HEK293 (cell line): ENCODE data around the gene DCHS1.

ENCODE experiments used
- BCL11B ChIP-seq: fragments of 450-650 bp; formaldehyde crosslinking; IDR thresholded peaks from 2 replicates; pipeline ENCODE4 v1.5.1; 2016; ENCODE audit warnings: low read depth, missing biosample characterization, missing genetic modification characterization
- EGR2 ChIP-seq: fragments of 450-650 bp; formaldehyde crosslinking; IDR thresholded peaks from 2 replicates; pipeline ENCODE4 v1.5.1; 2016; ENCODE audit warnings: low read depth, missing biosample characterization, missing genetic modification characterization
- GLI4 ChIP-seq: fragments of 450-650 bp; formaldehyde crosslinking; IDR thresholded peaks from 2 replicates; pipeline ENCODE4 v1.5.1; 2016; ENCODE audit warnings: missing biosample characterization, missing genetic modification characterization
- KLF16 ChIP-seq: fragments of 450-650 bp; formaldehyde crosslinking; IDR thresholded peaks from 2 replicates; pipeline ENCODE4 v1.5.1; 2017; ENCODE audit warnings: missing biosample characterization, missing genetic modification characterization
- KLF8 ChIP-seq: fragments of 450-650 bp; formaldehyde crosslinking; IDR thresholded peaks from 2 replicates; pipeline ENCODE4 v1.5.1; 2016; ENCODE audit warnings: missing biosample characterization, missing genetic modification characterization
- KLF9 ChIP-seq: fragments of 450-650 bp; formaldehyde crosslinking; IDR thresholded peaks from 2 replicates; pipeline ENCODE4 v1.5.1; 2016; ENCODE audit warnings: missing biosample characterization, missing genetic modification characterization, low read depth
- MEIS1 ChIP-seq: sonication (generic); formaldehyde crosslinking; IDR thresholded peaks from 2 replicates; pipeline ENCODE4 v1.8.1; 2022; ENCODE audit warnings: missing genetic modification reagents, mild to moderate bottlenecking, borderline replicate concordance
- REPIN1 ChIP-seq: fragments of 450-650 bp; formaldehyde crosslinking; IDR thresholded peaks from 2 replicates; pipeline ENCODE4 v1.5.1; 2017; ENCODE audit warnings: missing biosample characterization, missing genetic modification characterization, low read depth
- SP3 ChIP-seq: fragments of 450-650 bp; formaldehyde crosslinking; IDR thresholded peaks from 2 replicates; pipeline ENCODE4 v1.5.1; 2016; ENCODE audit warnings: missing biosample characterization, missing genetic modification characterization
- WT1 ChIP-seq: fragments of 450-650 bp; formaldehyde crosslinking; IDR thresholded peaks from 2 replicates; pipeline ENCODE4 v1.5.1; 2016; ENCODE audit warnings: missing biosample characterization, missing genetic modification characterization
- YY1 ChIP-seq: fragments of 450-650 bp; formaldehyde crosslinking; IDR thresholded peaks from 2 replicates; pipeline ENCODE4 v1.5.1; 2018; ENCODE audit warnings: missing biosample characterization, missing genetic modification characterization
- ZBTB20 ChIP-seq: fragments of 450-650 bp; formaldehyde crosslinking; IDR thresholded peaks from 2 replicates; pipeline ENCODE4 v1.5.1; 2016; ENCODE audit warnings: missing biosample characterization, missing genetic modification characterization
- ZNF157 ChIP-seq: fragments of 450-650 bp; formaldehyde crosslinking; IDR thresholded peaks from 2 replicates; pipeline ENCODE4 v1.5.1; 2016; ENCODE audit warnings: missing biosample characterization, missing genetic modification characterization
- ZNF19 ChIP-seq: fragments of 450-650 bp; formaldehyde crosslinking; IDR thresholded peaks from 2 replicates; pipeline ENCODE4; 2016; ENCODE audit warnings: missing biosample characterization, missing genetic modification characterization, low read depth
- ZNF211 ChIP-seq: fragments of 450-650 bp; formaldehyde crosslinking; IDR thresholded peaks from 2 replicates; pipeline ENCODE4 v1.5.1; 2016; ENCODE audit warnings: low read depth, missing biosample characterization, missing genetic modification characterization
- ZNF335 ChIP-seq: fragments of 450-650 bp; formaldehyde crosslinking; conservative IDR thresholded peaks from 2 replicates; pipeline ENCODE4 v1.5.1; 2016; ENCODE audit warnings: missing biosample characterization, missing genetic modification characterization
- ZNF433 ChIP-seq: fragments of 450-650 bp; formaldehyde crosslinking; IDR thresholded peaks from 2 replicates; pipeline ENCODE4 v1.5.1; 2016; ENCODE audit warnings: missing biosample characterization, missing genetic modification characterization, low read depth
- ZNF48 ChIP-seq: fragments of 450-650 bp; formaldehyde crosslinking; IDR thresholded peaks from 2 replicates; pipeline ENCODE4 v1.5.1; 2016; ENCODE audit warnings: missing biosample characterization, missing genetic modification characterization
- ZNF571 ChIP-seq: fragments of 450-650 bp; formaldehyde crosslinking; IDR thresholded peaks from 2 replicates; pipeline ENCODE4 v1.5.0; 2017; ENCODE audit warnings: missing biosample characterization, missing genetic modification characterization
- ZNF629 ChIP-seq: fragments of 450-650 bp; formaldehyde crosslinking; IDR thresholded peaks from 2 replicates; pipeline ENCODE4 v1.5.1; 2017; ENCODE audit warnings: missing biosample characterization, missing genetic modification characterization
- ZNF791 ChIP-seq: fragments of 450-650 bp; formaldehyde crosslinking; IDR thresholded peaks from 2 replicates; pipeline ENCODE4 v1.5.1; 2016; ENCODE audit warnings: missing biosample characterization, missing genetic modification characterization
- TF ChIP-seq, protein P1 (sequence below): fragments of 450-650 bp; formaldehyde crosslinking; IDR thresholded peaks from 2 replicates; pipeline ENCODE4 v1.5.1; 2016; ENCODE audit warnings: missing biosample characterization, missing genetic modification characterization
- TF ChIP-seq, protein P2 (sequence below): fragments of 450-650 bp; formaldehyde crosslinking; IDR thresholded peaks from 2 replicates; pipeline ENCODE4 v1.5.1; 2017; ENCODE audit warnings: missing biosample characterization, missing genetic modification characterization
- TF ChIP-seq, protein P3 (sequence below): fragments of 450-650 bp; formaldehyde crosslinking; IDR thresholded peaks from 2 replicates; pipeline ENCODE4 v1.5.1; 2016; ENCODE audit warnings: missing biosample characterization, missing genetic modification characterization, low read depth
- TF ChIP-seq, protein P4 (sequence below): fragments of 450-650 bp; formaldehyde crosslinking; IDR thresholded peaks from 2 replicates; pipeline ENCODE4 v1.5.1; 2016; ENCODE audit warnings: missing biosample characterization, missing genetic modification characterization

DCHS1 gene

DNA sequence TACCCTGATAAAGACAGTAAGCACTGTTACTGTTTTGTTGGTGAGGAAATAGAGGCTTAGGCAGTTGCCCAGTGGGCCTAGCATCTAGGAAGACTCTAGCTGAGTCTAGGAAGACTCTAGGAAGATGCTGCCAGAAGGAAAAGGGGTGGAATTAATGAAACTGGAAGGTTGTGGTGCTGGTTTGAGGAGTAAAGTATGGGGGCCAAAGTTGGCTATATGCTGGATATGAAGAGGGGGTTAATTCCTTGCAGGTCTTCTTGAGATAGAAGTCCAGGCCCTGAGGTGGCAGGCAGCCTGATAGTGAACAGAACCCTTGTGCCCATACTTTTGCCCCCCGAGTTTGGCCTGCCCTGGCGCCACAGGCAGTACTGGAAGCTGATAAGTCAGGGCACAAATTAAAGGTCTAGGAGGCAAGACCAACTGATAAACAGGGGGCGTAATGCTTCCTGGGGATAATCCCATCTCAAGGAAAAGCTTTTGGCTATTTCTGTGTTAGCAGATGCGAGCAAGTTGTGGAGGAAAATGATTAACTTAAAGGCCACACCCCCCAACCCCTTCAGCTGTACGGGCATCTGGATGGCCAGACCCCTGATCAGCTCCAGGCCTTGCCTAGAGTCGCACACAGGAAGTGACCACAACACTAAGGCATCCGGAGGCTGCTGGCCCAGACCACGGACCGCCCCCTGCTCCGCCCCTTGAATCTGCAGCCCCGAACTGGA, 49.0 kb downstream of the DCHS1 start (continued):
- TF ChIP-seq, protein P1, sequence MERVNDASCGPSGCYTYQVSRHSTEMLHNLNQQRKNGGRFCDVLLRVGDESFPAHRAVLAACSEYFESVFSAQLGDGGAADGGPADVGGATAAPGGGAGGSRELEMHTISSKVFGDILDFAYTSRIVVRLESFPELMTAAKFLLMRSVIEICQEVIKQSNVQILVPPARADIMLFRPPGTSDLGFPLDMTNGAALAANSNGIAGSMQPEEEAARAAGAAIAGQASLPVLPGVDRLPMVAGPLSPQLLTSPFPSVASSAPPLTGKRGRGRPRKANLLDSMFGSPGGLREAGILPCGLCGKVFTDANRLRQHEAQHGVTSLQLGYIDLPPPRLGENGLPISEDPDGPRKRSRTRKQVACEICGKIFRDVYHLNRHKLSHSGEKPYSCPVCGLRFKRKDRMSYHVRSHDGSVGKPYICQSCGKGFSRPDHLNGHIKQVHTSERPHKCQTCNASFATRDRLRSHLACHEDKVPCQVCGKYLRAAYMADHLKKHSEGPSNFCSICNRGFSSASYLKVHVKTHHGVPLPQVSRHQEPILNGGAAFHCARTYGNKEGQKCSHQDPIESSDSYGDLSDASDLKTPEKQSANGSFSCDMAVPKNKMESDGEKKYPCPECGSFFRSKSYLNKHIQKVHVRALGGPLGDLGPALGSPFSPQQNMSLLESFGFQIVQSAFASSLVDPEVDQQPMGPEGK (tag by site-specific recombination), result 0 out of 2 replicates have a peak, but pooled peaks have one; percentile 37
- no peak for TF ChIP-seq ZNF211 (tag by site-specific recombination)
- TF ChIP-seq, protein P2, sequence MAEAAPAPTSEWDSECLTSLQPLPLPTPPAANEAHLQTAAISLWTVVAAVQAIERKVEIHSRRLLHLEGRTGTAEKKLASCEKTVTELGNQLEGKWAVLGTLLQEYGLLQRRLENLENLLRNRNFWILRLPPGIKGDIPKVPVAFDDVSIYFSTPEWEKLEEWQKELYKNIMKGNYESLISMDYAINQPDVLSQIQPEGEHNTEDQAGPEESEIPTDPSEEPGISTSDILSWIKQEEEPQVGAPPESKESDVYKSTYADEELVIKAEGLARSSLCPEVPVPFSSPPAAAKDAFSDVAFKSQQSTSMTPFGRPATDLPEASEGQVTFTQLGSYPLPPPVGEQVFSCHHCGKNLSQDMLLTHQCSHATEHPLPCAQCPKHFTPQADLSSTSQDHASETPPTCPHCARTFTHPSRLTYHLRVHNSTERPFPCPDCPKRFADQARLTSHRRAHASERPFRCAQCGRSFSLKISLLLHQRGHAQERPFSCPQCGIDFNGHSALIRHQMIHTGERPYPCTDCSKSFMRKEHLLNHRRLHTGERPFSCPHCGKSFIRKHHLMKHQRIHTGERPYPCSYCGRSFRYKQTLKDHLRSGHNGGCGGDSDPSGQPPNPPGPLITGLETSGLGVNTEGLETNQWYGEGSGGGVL (tag by site-specific recombination), result no peak
- no peak for TF ChIP-seq ZNF19 (tag by site-specific recombination)
- TF ChIP-seq ZNF629 (tag by site-specific recombination), result peak; percentile 38; the same call in 1 of the 2 replicates
- no peak for TF ChIP-seq YY1 (tag by site-specific recombination)
- TF ChIP-seq WT1 (tag by site-specific recombination), result no peak
- TF ChIP-seq KLF9 (tag by site-specific recombination), result peak; percentile 79
- peak; percentile 73 for TF ChIP-seq SP3 (tag by site-specific recombination)
- no peak for TF ChIP-seq ZNF571
- no peak for TF ChIP-seq GLI4 (tag by site-specific recombination)
- TF ChIP-seq, protein P3, sequence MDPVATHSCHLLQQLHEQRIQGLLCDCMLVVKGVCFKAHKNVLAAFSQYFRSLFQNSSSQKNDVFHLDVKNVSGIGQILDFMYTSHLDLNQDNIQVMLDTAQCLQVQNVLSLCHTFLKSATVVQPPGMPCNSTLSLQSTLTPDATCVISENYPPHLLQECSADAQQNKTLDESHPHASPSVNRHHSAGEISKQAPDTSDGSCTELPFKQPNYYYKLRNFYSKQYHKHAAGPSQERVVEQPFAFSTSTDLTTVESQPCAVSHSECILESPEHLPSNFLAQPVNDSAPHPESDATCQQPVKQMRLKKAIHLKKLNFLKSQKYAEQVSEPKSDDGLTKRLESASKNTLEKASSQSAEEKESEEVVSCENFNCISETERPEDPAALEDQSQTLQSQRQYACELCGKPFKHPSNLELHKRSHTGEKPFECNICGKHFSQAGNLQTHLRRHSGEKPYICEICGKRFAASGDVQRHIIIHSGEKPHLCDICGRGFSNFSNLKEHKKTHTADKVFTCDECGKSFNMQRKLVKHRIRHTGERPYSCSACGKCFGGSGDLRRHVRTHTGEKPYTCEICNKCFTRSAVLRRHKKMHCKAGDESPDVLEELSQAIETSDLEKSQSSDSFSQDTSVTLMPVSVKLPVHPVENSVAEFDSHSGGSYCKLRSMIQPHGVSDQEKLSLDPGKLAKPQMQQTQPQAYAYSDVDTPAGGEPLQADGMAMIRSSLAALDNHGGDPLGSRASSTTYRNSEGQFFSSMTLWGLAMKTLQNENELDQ (tag by site-specific recombination), result no peak
- TF ChIP-seq, protein P4, sequence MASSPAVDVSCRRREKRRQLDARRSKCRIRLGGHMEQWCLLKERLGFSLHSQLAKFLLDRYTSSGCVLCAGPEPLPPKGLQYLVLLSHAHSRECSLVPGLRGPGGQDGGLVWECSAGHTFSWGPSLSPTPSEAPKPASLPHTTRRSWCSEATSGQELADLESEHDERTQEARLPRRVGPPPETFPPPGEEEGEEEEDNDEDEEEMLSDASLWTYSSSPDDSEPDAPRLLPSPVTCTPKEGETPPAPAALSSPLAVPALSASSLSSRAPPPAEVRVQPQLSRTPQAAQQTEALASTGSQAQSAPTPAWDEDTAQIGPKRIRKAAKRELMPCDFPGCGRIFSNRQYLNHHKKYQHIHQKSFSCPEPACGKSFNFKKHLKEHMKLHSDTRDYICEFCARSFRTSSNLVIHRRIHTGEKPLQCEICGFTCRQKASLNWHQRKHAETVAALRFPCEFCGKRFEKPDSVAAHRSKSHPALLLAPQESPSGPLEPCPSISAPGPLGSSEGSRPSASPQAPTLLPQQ (tag by site-specific recombination), result no peak
- TF ChIP-seq ZNF433 (tag by site-specific recombination), result no peak
- TF ChIP-seq BCL11B (tag by site-specific recombination), result no peak
- TF ChIP-seq ZNF48, result no peak
- peak; percentile 88 for TF ChIP-seq ZNF335 (tag by site-specific recombination)
- TF ChIP-seq ZNF791 (tag by site-specific recombination), result no peak
- no peak for TF ChIP-seq ZNF157
- TF ChIP-seq KLF16 (tag by site-specific recombination), result no peak
- no peak for TF ChIP-seq MEIS1 (CRISPR knock-in tag)
- TF ChIP-seq ZBTB20 (tag by site-specific recombination), result peak; percentile 96
- TF ChIP-seq REPIN1, result no peak
- no peak for TF ChIP-seq EGR2
- TF ChIP-seq KLF8 (tag by site-specific recombination), result 0 out of 2 replicates have a peak, but pooled peaks have one; percentile 42
